Karpas-422 (cell line): ENCODE data around the gene EML6. TPM values are rescaled to one million over a fixed set of nuclear protein-coding genes. Genes with fewer than 3 reads are reported as not detected.

Source experiments
- DNase-seq: peaks from one replicate; pipeline ENCODE4 v3.0.0-alpha.2; 2015
- H2AFZ ChIP-seq: fragments of 200-600 bp; sonication (generic); 2 replicates; pipeline ENCODE4 v1.6.1; 2014; ENCODE audit warnings: antibody characterized with exemption, low read length, mixed read lengths
- H3K27ac ChIP-seq: fragments of 200-600 bp; sonication (generic); 2 replicates; pipeline ENCODE4 v1.5.1; 2014; ENCODE audit warnings: mild to moderate bottlenecking, low read length, moderate library complexity
- H3K27me3 ChIP-seq: fragments of 200-600 bp; sonication (generic); 2 replicates; pipeline ENCODE4 v1.6.1; 2014; ENCODE audit warnings: low read length, mixed read lengths
- H3K36me3 ChIP-seq: fragments of 200-600 bp; sonication (generic); 2 replicates; pipeline ENCODE4 v1.6.1; 2014; ENCODE audit warnings: low read length, mixed read lengths; ENCODE audit not compliant: insufficient read depth
- H3K4me1 ChIP-seq: fragments of 200-600 bp; sonication (generic); 2 replicates; pipeline ENCODE4 v1.6.1; 2014; ENCODE audit warnings: mild to moderate bottlenecking, low read length, mixed read lengths
- H3K4me2 ChIP-seq: fragments of 200-600 bp; sonication (generic); 2 replicates; pipeline ENCODE4 v1.6.1; 2014; ENCODE audit warnings: low read length, low read depth, mild to moderate bottlenecking; ENCODE audit not compliant: poor library complexity, severe bottlenecking
- H3K4me3 ChIP-seq: fragments of 200-600 bp; sonication (generic); 2 replicates; pipeline ENCODE4 v1.5.1; 2014; ENCODE audit warnings: mild to moderate bottlenecking, antibody characterized with exemption, low read length, mixed read lengths
- H3K79me2 ChIP-seq: fragments of 200-600 bp; sonication (generic); 2 replicates; pipeline ENCODE4 v1.6.1; 2014; ENCODE audit warnings: mild to moderate bottlenecking, low read length, mixed read lengths
- H3K9ac ChIP-seq: fragments of 200-600 bp; sonication (generic); 2 replicates; pipeline ENCODE4 v1.6.0; 2014; ENCODE audit warnings: low read length
- H3K9me2 ChIP-seq: fragments of 200-600 bp; sonication (generic), shearing (Covaris generic); replicated peaks from 2 replicates; pipeline ENCODE4 v1.6.0; 2014; ENCODE audit warnings: mild to moderate bottlenecking, low read length, moderate library complexity; ENCODE audit not compliant: insufficient read depth
- H3K9me3 ChIP-seq: fragments of 300-700, 200-600 bp; sonication (generic); 2 replicates; pipeline ENCODE4 v1.6.1; 2014; ENCODE audit warnings: low read length, mixed read lengths
- H4K20me1 ChIP-seq: fragments of 200-600 bp; sonication (generic); 2 replicates; pipeline ENCODE4 v1.6.1; 2014; ENCODE audit warnings: mild to moderate bottlenecking, antibody characterized with exemption, low read length, low read depth; ENCODE audit not compliant: insufficient read depth
- total RNA-seq: library from RNA; depleted of rRNA; stranded (reverse); fragments of >200 nt; shearing (Covaris generic); gene quantifications from 2 replicates; pipeline ENCODE4 v1.2.3, GENCODE V29; 2014; ENCODE audit warnings: low replicate concordance

The EML6 gene
- total RNA-seq, 1 experiment from 2014 or later = 187 TPM

- DNase-seq = no peak
- Histone ChIP-seq H3K36me3 (no peaks in the 10 kb centered on the region), H3K27ac (peak overlapping the region; percentile 88), H3K4me1 (peaks cover 59% of the 10 kb centered on the region), H3K4me3 (no peak overlapping the region), H3K4me2 (no peak overlapping the region), H2AFZ (no peak overlapping the region), H3K9me2 (no peaks in the 10 kb centered on the region), H3K27me3 (no peaks in the 10 kb centered on the region), H3K79me2 (no peaks in the 10 kb centered on the region), H3K9ac (no peak overlapping the region), H3K9me3 (no peaks in the 10 kb centered on the region), H4K20me1 (no peaks in the 10 kb centered on the region)
Measured at GRCh38 chr2:54681416-54681815, 42.0 kb upstream of the EML6 start.

- Histone ChIP-seq H3K9ac (no peak overlapping the region), H3K4me3 (no peak overlapping the region), H3K27me3 (no peaks in the 10 kb centered on the region), H4K20me1 (no peaks in the 10 kb centered on the region), H3K4me1 (peaks cover 41% of the 10 kb centered on the region), H3K79me2 (no peaks in the 10 kb centered on the region), H3K9me3 (no peaks in the 10 kb centered on the region), H2AFZ (no peak overlapping the region), H3K27ac (no peak overlapping the region), H3K4me2 (no peak overlapping the region), H3K36me3 (no peaks in the 10 kb centered on the region), H3K9me2 (no peaks in the 10 kb centered on the region)
- DNase-seq = no peak
Measured at GRCh38 chr2:54683596-54683995, 39.9 kb upstream of the EML6 start.

- Histone ChIP-seq H3K79me2 (no peaks in the 10 kb centered on the region), H3K27me3 (no peaks in the 10 kb centered on the region), H3K4me2 (no peak overlapping the region), H3K27ac (no peak overlapping the region), H3K9me3 (no peaks in the 10 kb centered on the region), H3K9me2 (no peaks in the 10 kb centered on the region), H3K4me1 (peaks cover 23% of the 10 kb centered on the region), H3K36me3 (no peaks in the 10 kb centered on the region), H3K9ac (no peak overlapping the region), H2AFZ (no peak overlapping the region), H3K4me3 (no peak overlapping the region), H4K20me1 (no peaks in the 10 kb centered on the region)
- DNase-seq = no peak
Measured at GRCh38 chr2:54685263-54685775, 38.1 kb upstream of the EML6 start.

- no peak overlapping the region for H3K9ac ChIP-seq
- H3K27me3 ChIP-seq = no peaks in the 10 kb centered on the region
- H3K27ac ChIP-seq = no peak overlapping the region
Measured at GRCh38 chr2:54687595-54688152, 35.8 kb upstream of the EML6 start.

GRCh38 chr2:54691445-54692135, 31.9 kb upstream of the EML6 start:
- DNase-seq = no peak

More at GRCh38 chr2:54687595-54688152, 35.8 kb upstream of the EML6 start:
- Histone ChIP-seq H3K79me2 (no peaks in the 10 kb centered on the region), H3K4me2 (no peak overlapping the region), H3K36me3 (no peaks in the 10 kb centered on the region), H3K9me3 (no peaks in the 10 kb centered on the region), H3K4me1 (peaks cover 9% of the 10 kb centered on the region), H3K9me2 (no peaks in the 10 kb centered on the region), H2AFZ (peak overlapping the region; percentile 63), H3K4me3 (no peak overlapping the region), H4K20me1 (no peaks in the 10 kb centered on the region)
- DNase-seq = no peak

GRCh38 chr2:54692556-54692955, 30.9 kb upstream of the EML6 start:
- Histone ChIP-seq H3K27ac (no peak overlapping the region), H3K9ac (no peak overlapping the region), H3K27me3 (no peaks in the 10 kb centered on the region), H3K4me2 (no peak overlapping the region), H2AFZ (no peak overlapping the region), H3K36me3 (no peaks in the 10 kb centered on the region), H3K9me2 (no peaks in the 10 kb centered on the region), H4K20me1 (no peaks in the 10 kb centered on the region), H3K4me1 (peaks cover 2% of the 10 kb centered on the region; the same call in 1 of the 2 replicates), H3K79me2 (no peaks in the 10 kb centered on the region), H3K4me3 (no peak overlapping the region), H3K9me3 (no peaks in the 10 kb centered on the region)
- no peak for DNase-seq

More at GRCh38 chr2:54691445-54692135, 31.9 kb upstream of the EML6 start:
- no peak overlapping the region for H3K9ac ChIP-seq
- H3K27ac ChIP-seq = no peak overlapping the region
- no peak overlapping the region for H2AFZ ChIP-seq
- H4K20me1 ChIP-seq = no peaks in the 10 kb centered on the region
- H3K9me3 ChIP-seq = no peaks in the 10 kb centered on the region
- no peak overlapping the region for H3K4me3 ChIP-seq
- H3K4me2 ChIP-seq = no peak overlapping the region
- H3K4me1 ChIP-seq = peaks cover 3% of the 10 kb centered on the region; the same call in 1 of the 2 replicates
- no peaks in the 10 kb centered on the region for H3K36me3 ChIP-seq
- no peaks in the 10 kb centered on the region for H3K27me3 ChIP-seq
- no peaks in the 10 kb centered on the region for H3K9me2 ChIP-seq
- H3K79me2 ChIP-seq = no peaks in the 10 kb centered on the region

GRCh38 chr2:54695378-54695777, 28.1 kb upstream of the EML6 start:
- no peaks in the 10 kb centered on the region for H3K9me2 ChIP-seq
- no peak overlapping the region for H3K9ac ChIP-seq
- H2AFZ ChIP-seq = no peak overlapping the region
- H3K27me3 ChIP-seq = no peaks in the 10 kb centered on the region
- H4K20me1 ChIP-seq = no peaks in the 10 kb centered on the region
- no peak overlapping the region for H3K4me2 ChIP-seq
- no peak for DNase-seq
- no peak overlapping the region for H3K4me3 ChIP-seq
- H3K4me1 ChIP-seq = no peaks in the 10 kb centered on the region; the same call in 1 of the 2 replicates
- no peaks in the 10 kb centered on the region for H3K9me3 ChIP-seq
- no peak overlapping the region for H3K27ac ChIP-seq
- H3K36me3 ChIP-seq = no peaks in the 10 kb centered on the region
- no peaks in the 10 kb centered on the region for H3K79me2 ChIP-seq

- H2AFZ ChIP-seq = no peak overlapping the region
- H3K36me3 ChIP-seq = no peaks in the 10 kb centered on the region
- no peak overlapping the region for H3K4me2 ChIP-seq
- no peaks in the 10 kb centered on the region for H3K9me3 ChIP-seq
- no peak overlapping the region for H3K4me3 ChIP-seq
- no peaks in the 10 kb centered on the region for H3K79me2 ChIP-seq
- H3K27me3 ChIP-seq = no peaks in the 10 kb centered on the region
- H3K27ac ChIP-seq = no peak overlapping the region
- no peaks in the 10 kb centered on the region for H4K20me1 ChIP-seq
- no peak for DNase-seq
- H3K9ac ChIP-seq = no peak overlapping the region
- H3K9me2 ChIP-seq = no peaks in the 10 kb centered on the region
- peaks cover 5% of the 10 kb centered on the region for H3K4me1 ChIP-seq
Measured at GRCh38 chr2:54697934-54698333, 25.5 kb upstream of the EML6 start.
